Gastrocnemius medialis (tissue), 4 donors: ENCODE measurements around the gene SAP25.

Experiments
- POLR2A ChIP-seq, 2 donors: fragments of 450-650 bp; IDR thresholded peaks; one replicate each; pipeline ENCODE4 v1.6.1; 2017; ENCODE audit warnings: antibody characterized with exemption in 2 of 2, mild to moderate bottlenecking in 2 of 2, moderate library complexity in 2 of 2
- TF ChIP-seq, protein P1 (sequence below), 5 experiments: fragments of 450-650 bp in 3 of 5; fragments of 200-600 bp in 2 of 5; sonication (generic) in 2 of 5; IDR thresholded peaks in 4 of 5; conservative IDR thresholded peaks in 1 of 5; 1 replicate in 4 of 5; 2 replicates in 1 of 5; pipeline ENCODE4 v1.5.1; 2016 to 2019; ENCODE audit warnings: antibody characterized with exemption in 5 of 5, mild to moderate bottlenecking in 3 of 5, moderate library complexity in 3 of 5

GRCh38 chr7:100620239-100620638 lies 46.5 kb upstream of the SAP25 start:
- TF ChIP-seq, protein P1, sequence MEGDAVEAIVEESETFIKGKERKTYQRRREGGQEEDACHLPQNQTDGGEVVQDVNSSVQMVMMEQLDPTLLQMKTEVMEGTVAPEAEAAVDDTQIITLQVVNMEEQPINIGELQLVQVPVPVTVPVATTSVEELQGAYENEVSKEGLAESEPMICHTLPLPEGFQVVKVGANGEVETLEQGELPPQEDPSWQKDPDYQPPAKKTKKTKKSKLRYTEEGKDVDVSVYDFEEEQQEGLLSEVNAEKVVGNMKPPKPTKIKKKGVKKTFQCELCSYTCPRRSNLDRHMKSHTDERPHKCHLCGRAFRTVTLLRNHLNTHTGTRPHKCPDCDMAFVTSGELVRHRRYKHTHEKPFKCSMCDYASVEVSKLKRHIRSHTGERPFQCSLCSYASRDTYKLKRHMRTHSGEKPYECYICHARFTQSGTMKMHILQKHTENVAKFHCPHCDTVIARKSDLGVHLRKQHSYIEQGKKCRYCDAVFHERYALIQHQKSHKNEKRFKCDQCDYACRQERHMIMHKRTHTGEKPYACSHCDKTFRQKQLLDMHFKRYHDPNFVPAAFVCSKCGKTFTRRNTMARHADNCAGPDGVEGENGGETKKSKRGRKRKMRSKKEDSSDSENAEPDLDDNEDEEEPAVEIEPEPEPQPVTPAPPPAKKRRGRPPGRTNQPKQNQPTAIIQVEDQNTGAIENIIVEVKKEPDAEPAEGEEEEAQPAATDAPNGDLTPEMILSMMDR (IDR thresholded peaks at IDR 0.05 in 4 of 5, conservative IDR thresholded peaks at IDR 0.05 in 1 of 5), result no peak
- no peak for TF ChIP-seq POLR2A (IDR thresholded peaks at IDR 0.05)
